ENCODE measurements around the gene GPR37L1. TPM values are rescaled to one million over a fixed set of nuclear protein-coding genes. Genes with fewer than 3 reads are reported as not detected.

GPR37L1 gene
- total RNA-seq, 2 experiments from 2014 or later = not detected

- H3K27me3 Mint-ChIP-seq = no peaks in the 10 kb centered on the region
- POLR2A ChIA-PET = interaction anchor here (0.7 to 4.0 kb wide), 4 partner anchors 8 to 12 kb away, joined by 4 to 68 read pairs (median 6); partner anchors contain the start of gene ARL8A
- peaks cover 59% of the 10 kb centered on the region for H3K4me1 Mint-ChIP-seq
- no peaks in the 10 kb centered on the region for H3K9me3 Mint-ChIP-seq
- no peak for DNase-seq
- H3K27ac Mint-ChIP-seq = peak overlapping the region; percentile 63
- CTCF ChIA-PET = interaction anchor here (0.6 to 3.0 kb wide), 20 partner anchors 8 to 188 kb away, joined by 3 to 26 read pairs (median 6); partner anchors contain the start of genes ARL8A, LGR6 and UBE2T
- no peak overlapping the region for H3K4me3 Mint-ChIP-seq
- peaks cover 86% of the 10 kb centered on the region for H3K36me3 Mint-ChIP-seq (ENCODE audit: low read depth)
These were observed 31.5 kb downstream of the GPR37L1 start for GRCh38 chr1:202154148-202154765.

- Mint-ChIP-seq H3K27ac (peak overlapping the region; percentile 63), H3K4me1 (peaks cover 61% of the 10 kb centered on the region), H3K27me3 (no peaks in the 10 kb centered on the region), H3K4me3 (no peak overlapping the region), H3K9me3 (no peaks in the 10 kb centered on the region), H3K36me3 (ENCODE audit: low read depth) (peaks cover 89% of the 10 kb centered on the region)
- DNase-seq = peak; percentile 62
- ChIA-PET POLR2A (interaction anchor here (0.7 to 4.0 kb wide), 5 partner anchors 8 to 25 kb away, joined by 3 to 68 read pairs (median 4); partner anchors contain the start of gene ARL8A), CTCF (interaction anchor here (0.6 to 3.0 kb wide), 21 partner anchors 9 to 213 kb away, joined by 3 to 26 read pairs (median 6); partner anchors contain the start of genes ARL8A, LGR6 and UBE2T)
These were observed 32.2 kb downstream of the GPR37L1 start for GRCh38 chr1:202154766-202155477.

- DNase-seq = no peak
- peaks cover 89% of the 10 kb centered on the region for H3K36me3 Mint-ChIP-seq (ENCODE audit: low read depth)
- no peak overlapping the region for H3K4me3 Mint-ChIP-seq
- POLR2A ChIA-PET = interaction anchor here (1.2 to 4.0 kb wide), 5 partner anchors 7 to 186 kb away, joined by 3 to 68 read pairs (median 4); partner anchors contain the start of genes ARL8A and UBE2T
- H3K9me3 Mint-ChIP-seq = no peaks in the 10 kb centered on the region
- H3K4me1 Mint-ChIP-seq = peaks cover 61% of the 10 kb centered on the region
- CTCF ChIA-PET = interaction anchor here (1.1 to 3.0 kb wide), 17 partner anchors 9 to 186 kb away, joined by 3 to 26 read pairs (median 8); partner anchors contain the start of genes ARL8A, LGR6 and UBE2T
- H3K27ac Mint-ChIP-seq = peak overlapping the region; percentile 18
- no peaks in the 10 kb centered on the region for H3K27me3 Mint-ChIP-seq
These were observed 32.8 kb downstream of the GPR37L1 start for GRCh38 chr1:202155478-202156021.

GRCh38 chr1:202156590-202156989 is 33.9 kb downstream of the GPR37L1 start:
- CTCF ChIA-PET = interaction anchor here (1.3 kb wide), 1 partner anchor 33 kb away, joined by 3 read pairs; no protein-coding TSS in a partner anchor

GRCh38 chr1:202157945-202158344 is 35.2 kb downstream of the GPR37L1 start:
- Mint-ChIP-seq H3K27ac (peak overlapping the region; percentile 59), H3K4me3 (peak overlapping the region; percentile 98), H3K27me3 (no peaks in the 10 kb centered on the region), H3K9me3 (no peaks in the 10 kb centered on the region), H3K4me1 (peaks cover 76% of the 10 kb centered on the region), H3K36me3 (ENCODE audit: low read depth) (peaks cover 70% of the 10 kb centered on the region)
- no peak for DNase-seq
- ChIA-PET CTCF (interaction anchor here (0.8 kb wide), 1 partner anchor 35 kb away, joined by 3 read pairs; no protein-coding TSS in a partner anchor), POLR2A (interaction anchor here (1.0 kb wide), 1 partner anchor 14 kb away, joined by 4 read pairs; the partner anchor contains the start of gene ARL8A)

More at GRCh38 chr1:202156590-202156989, 33.9 kb downstream of the GPR37L1 start:
- H3K9me3 Mint-ChIP-seq = no peaks in the 10 kb centered on the region
- POLR2A ChIA-PET = interaction anchor here (0.9 to 4.0 kb wide), 3 partner anchors 10 to 185 kb away, joined by 3 to 68 read pairs (median 4); partner anchors contain the start of genes ARL8A and UBE2T
- H3K4me1 Mint-ChIP-seq = peaks cover 63% of the 10 kb centered on the region
- no peak for DNase-seq
- peaks cover 83% of the 10 kb centered on the region for H3K36me3 Mint-ChIP-seq (ENCODE audit: low read depth)
- H3K4me3 Mint-ChIP-seq = peak overlapping the region; percentile 41
- peak overlapping the region; percentile 10 for H3K27ac Mint-ChIP-seq
- H3K27me3 Mint-ChIP-seq = no peaks in the 10 kb centered on the region

GRCh38 chr1:202158810-202159533 is 36.3 kb downstream of the GPR37L1 start:
- ChIA-PET POLR2A (interaction anchor here (4.3 to 8.3 kb wide), 2 partner anchors 13 to 183 kb away, joined by 31 to 174 read pairs; partner anchors contain the start of genes ARL8A and UBE2T), CTCF (interaction anchor here (0.7 to 1.7 kb wide), 5 partner anchors 11 to 1318 kb away, joined by 3 to 8 read pairs (median 4); no protein-coding TSS in a partner anchor)
- Mint-ChIP-seq H3K4me1 (peaks cover 82% of the 10 kb centered on the region), H3K27ac (peak overlapping the region; percentile 99), H3K4me3 (peak overlapping the region; percentile 98), H3K27me3 (no peaks in the 10 kb centered on the region), H3K36me3 (ENCODE audit: low read depth) (peaks cover 61% of the 10 kb centered on the region), H3K9me3 (no peaks in the 10 kb centered on the region)
- DNase-seq = peak; percentile 58

GRCh38 chr1:202159534-202160371 is 37.0 kb downstream of the GPR37L1 start:
- DNase-seq = peak; percentile 76
- CTCF ChIA-PET = interaction anchor here (0.8 to 1.7 kb wide), 14 partner anchors 10 to 159 kb away, joined by 3 to 8 read pairs (median 4); no protein-coding TSS in a partner anchor
- Mint-ChIP-seq H3K4me1 (peaks cover 86% of the 10 kb centered on the region), H3K4me3 (peak overlapping the region; percentile 98), H3K36me3 (ENCODE audit: low read depth) (peaks cover 55% of the 10 kb centered on the region), H3K27me3 (no peaks in the 10 kb centered on the region), H3K27ac (peak overlapping the region; percentile 99), H3K9me3 (no peaks in the 10 kb centered on the region)
- POLR2A ChIA-PET = interaction anchor here (1.1 to 8.3 kb wide), 13 partner anchors 7 to 847 kb away, joined by 3 to 174 read pairs (median 5); partner anchors contain the start of genes ARL8A, TMEM183A and UBE2T

GRCh38 chr1:202160377-202160940 is 37.7 kb downstream of the GPR37L1 start, which contains the start of gene PTPN7:
TSS of gene PTPN7 (minus strand) at chr1:202160602. CDS start at chr1:202159402, 1,200 bp downstream.
- peak; percentile 84 for DNase-seq

GRCh38 chr1:202161151-202162046 is 38.7 kb downstream of the GPR37L1 start:
- H3K27ac Mint-ChIP-seq = peak overlapping the region; percentile 99
- no peaks in the 10 kb centered on the region for H3K27me3 Mint-ChIP-seq
- no peaks in the 10 kb centered on the region for H3K9me3 Mint-ChIP-seq
- peaks cover 87% of the 10 kb centered on the region for H3K4me1 Mint-ChIP-seq
- peaks cover 38% of the 10 kb centered on the region for H3K36me3 Mint-ChIP-seq (ENCODE audit: low read depth)
- CTCF ChIA-PET = interaction anchor here (1.4 to 1.8 kb wide), 4 partner anchors 15 to 28 kb away, joined by 4 to 11 read pairs (median 6); no protein-coding TSS in a partner anchor
- POLR2A ChIA-PET = interaction anchor here (1.3 to 8.3 kb wide), 7 partner anchors 7 to 181 kb away, joined by 4 to 174 read pairs (median 9); partner anchors contain the start of genes ARL8A and UBE2T
- peak overlapping the region; percentile 98 for H3K4me3 Mint-ChIP-seq
- no peak for DNase-seq

More at GRCh38 chr1:202160377-202160940, 37.7 kb downstream of the GPR37L1 start, which contains the start of gene PTPN7:
- Mint-ChIP-seq H3K27me3 (no peaks in the 10 kb centered on the region), H3K4me3 (peak within 1 kb of the TSS; percentile 98), H3K27ac (peak within 1 kb of the TSS; percentile 99), H3K9me3 (no peaks in the 10 kb centered on the region), H3K36me3 (ENCODE audit: low read depth) (peaks cover 48% of the 10 kb centered on the region), H3K4me1 (peaks cover 86% of the 10 kb centered on the region)
- ChIA-PET POLR2A (interaction anchor here (1.1 to 8.3 kb wide), 13 partner anchors 8 to 847 kb away, joined by 3 to 174 read pairs (median 5); partner anchors contain the start of genes ARL8A, TMEM183A and UBE2T), CTCF (interaction anchor here (0.8 to 1.7 kb wide), 12 partner anchors 10 to 160 kb away, joined by 3 to 8 read pairs (median 4); no protein-coding TSS in a partner anchor)

- peak; percentile 67 for DNase-seq
- Mint-ChIP-seq H3K4me1 (peaks cover 87% of the 10 kb centered on the region), H3K36me3 (ENCODE audit: low read depth) (peaks cover 36% of the 10 kb centered on the region), H3K27ac (peak overlapping the region; percentile 99), H3K9me3 (no peaks in the 10 kb centered on the region), H3K27me3 (no peaks in the 10 kb centered on the region), H3K4me3 (peak overlapping the region; percentile 98)
- ChIA-PET POLR2A (interaction anchor here (1.9 to 8.3 kb wide), 4 partner anchors 7 to 180 kb away, joined by 9 to 174 read pairs (median 24); partner anchors contain the start of genes ARL8A and UBE2T), CTCF (interaction anchor here (1.6 to 1.8 kb wide), 4 partner anchors 15 to 27 kb away, joined by 4 to 11 read pairs (median 5); no protein-coding TSS in a partner anchor)
These were observed 39.3 kb downstream of the GPR37L1 start for GRCh38 chr1:202162047-202162417.

All from activated CD4-positive, alpha-beta memory T cell treated with anti-CD3 and anti-CD28 coated beads, Interleukin-2, amount 10 ng/mL, durations not matched to agents 7 days and 5 days (primary cell).